PC-9 (cell line): Measurements from ENCODE around the gene MSL1. TPM values are rescaled to one million over a fixed set of nuclear protein-coding genes. Genes with fewer than 3 reads are reported as not detected.

ENCODE experiments used
- BruUV-seq: library from RNA; stranded (reverse); fragments of 400-500 nt; replicated peaks from 2 replicates; lab custom pipeline; 2021; lab: Mats Ljungman, UMichigan
- CTCF ChIA-PET: fragments of 300-600 bp; sonication (Branson Sonifier 250); formaldehyde crosslinking; loops from one replicate; lab custom pipeline; 2022; ENCODE audit warnings: antibody characterized with exemption; lab: Charles Lee
- POLR2A ChIA-PET: fragments of 300-600 bp; sonication (Branson Sonifier 250); formaldehyde crosslinking; loops from one replicate; lab custom pipeline; 2022; ENCODE audit warnings: antibody characterized with exemption; ENCODE audit not compliant: unreplicated experiment; lab: Charles Lee
- DNase-seq, 2 experiments: peaks; one replicate each; pipeline versions ENCODE4 v3.0.0 to v3.0.0-alpha.2; 2015 to 2022; ENCODE audit warnings: mixed read lengths in 1 of 2
- H2AFZ ChIP-seq: fragments of 200-600 bp; sonication (generic); 2 replicates; pipeline ENCODE4 v1.8.1; 2017; ENCODE audit warnings: antibody characterized with exemption
- H3F3A ChIP-seq: fragments of 200-600 bp; sonication (generic); 2 replicates; pipeline ENCODE4 v1.8.1; 2017; ENCODE audit warnings: antibody characterized with exemption, mild to moderate bottlenecking, low read depth; ENCODE audit not compliant: insufficient read depth
- H3K27ac ChIP-seq: fragments of 200-600 bp; sonication (generic); 2 replicates; pipeline ENCODE4 v1.6.1; 2016; ENCODE audit warnings: mixed run types
- H3K27me3 ChIP-seq: fragments of 200-600 bp; sonication (generic); 2 replicates; pipeline ENCODE4 v1.6.1; 2016; ENCODE audit warnings: low read depth, mixed run types; ENCODE audit not compliant: insufficient read depth
- H3K36me3 ChIP-seq: fragments of 200-600 bp; sonication (generic); 2 replicates; pipeline ENCODE4 v1.6.1; 2016; ENCODE audit warnings: low read depth, mixed run types
- H3K4me1 ChIP-seq: fragments of 200-600 bp; sonication (generic); replicated peaks from 2 replicates; pipeline ENCODE4 v1.6.1; 2016; ENCODE audit warnings: mixed run types; ENCODE audit not compliant: insufficient read depth
- H3K4me2 ChIP-seq: fragments of 200-600 bp; sonication (generic); 2 replicates; pipeline ENCODE4 v1.6.1; 2017; ENCODE audit warnings: mixed run types
- H3K4me3 ChIP-seq: fragments of 200-600 bp; sonication (generic); 2 replicates; pipeline ENCODE4 v1.6.1; 2016; ENCODE audit warnings: mixed run types
- H3K79me2 ChIP-seq: fragments of 200-600 bp; sonication (generic); 2 replicates; pipeline ENCODE4 v1.6.1; 2017; ENCODE audit warnings: low read depth, mixed run types
- H3K9me2 ChIP-seq: fragments of 200-600 bp; sonication (generic); 2 replicates; pipeline ENCODE4 v1.8.1; 2017; ENCODE audit warnings: mild to moderate bottlenecking; ENCODE audit not compliant: insufficient read depth
- H3K9me3 ChIP-seq: fragments of 200-600 bp; sonication (generic); 2 replicates; pipeline ENCODE4 v1.8.1; 2016; ENCODE audit warnings: low read depth; ENCODE audit not compliant: insufficient read depth
- H4K20me1 ChIP-seq: fragments of 200-600 bp; sonication (generic); 2 replicates; pipeline ENCODE4 v1.8.1; 2017; ENCODE audit not compliant: insufficient read depth
- EZH2 ChIP-seq: fragments of 200-600 bp; sonication (generic); IDR thresholded peaks from 2 replicates; pipeline ENCODE4 v1.8.0; 2017; ENCODE audit warnings: antibody characterized with exemption, low read depth
- intact Hi-C: fragments of 100-400 bp; cut with micrococcal nuclease; formaldehyde crosslinking; loops from one replicate; pipeline ENCODE4 v1.10.0; 2022; ENCODE audit not compliant: unreplicated experiment
- total RNA-seq: library from RNA; stranded (reverse); gene quantifications from 2 replicates; pipeline ENCODE4 v1.2.3, GENCODE V29; 2021
- TF ChIP-seq, protein P1 (sequence below): fragments of 200-600 bp; sonication (generic); conservative IDR thresholded peaks from 2 replicates; pipeline ENCODE4 v1.6.1; 2017; ENCODE audit warnings: mixed run types, antibody characterized with exemption, mild to moderate bottlenecking, moderate library complexity

MSL1 gene
- total RNA-seq, 1 experiment from 2014 or later = 61.8 TPM

DNA sequence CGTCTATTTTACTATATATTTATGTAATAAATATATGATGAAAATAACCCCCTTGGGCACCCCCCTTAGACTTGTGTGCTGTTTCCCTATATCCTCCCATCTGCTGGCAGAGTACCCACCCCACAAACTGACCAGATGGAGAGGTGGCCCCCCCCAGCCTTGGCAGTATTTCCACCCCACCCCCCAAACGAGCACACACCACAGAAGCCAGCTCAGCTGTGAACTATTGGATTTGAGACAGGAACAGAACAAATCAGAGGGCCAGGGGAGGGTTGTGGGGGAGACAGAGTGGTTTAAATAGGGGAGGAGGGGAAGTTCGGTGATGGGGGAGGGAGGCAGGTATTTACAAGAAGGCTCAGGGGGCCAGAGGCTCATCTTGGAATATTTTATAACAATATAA, 29.2 kb upstream of the MSL1 start:
- ChIA-PET CTCF (interaction anchor here (0.6 kb wide), 1 partner anchor 79 kb away, joined by 3 read pairs; no protein-coding TSS in a partner anchor), POLR2A (no interaction called here)
- no peak overlapping the region for H3K4me2 ChIP-seq
- H3K4me3 ChIP-seq = no peak overlapping the region
- no peaks in the 10 kb centered on the region for H3K9me2 ChIP-seq
- peaks cover 3% of the 10 kb centered on the region; the same call in 1 of the 2 replicates for H3K79me2 ChIP-seq
- no peak overlapping the region for H3K27ac ChIP-seq
- H2AFZ ChIP-seq = no peak overlapping the region
- no peak for DNase-seq
- H3F3A ChIP-seq = no peaks in the 10 kb centered on the region; the same call in 1 of the 2 replicates
- no TSS peak for BruUV-seq
- TF ChIP-seq, protein P1, sequence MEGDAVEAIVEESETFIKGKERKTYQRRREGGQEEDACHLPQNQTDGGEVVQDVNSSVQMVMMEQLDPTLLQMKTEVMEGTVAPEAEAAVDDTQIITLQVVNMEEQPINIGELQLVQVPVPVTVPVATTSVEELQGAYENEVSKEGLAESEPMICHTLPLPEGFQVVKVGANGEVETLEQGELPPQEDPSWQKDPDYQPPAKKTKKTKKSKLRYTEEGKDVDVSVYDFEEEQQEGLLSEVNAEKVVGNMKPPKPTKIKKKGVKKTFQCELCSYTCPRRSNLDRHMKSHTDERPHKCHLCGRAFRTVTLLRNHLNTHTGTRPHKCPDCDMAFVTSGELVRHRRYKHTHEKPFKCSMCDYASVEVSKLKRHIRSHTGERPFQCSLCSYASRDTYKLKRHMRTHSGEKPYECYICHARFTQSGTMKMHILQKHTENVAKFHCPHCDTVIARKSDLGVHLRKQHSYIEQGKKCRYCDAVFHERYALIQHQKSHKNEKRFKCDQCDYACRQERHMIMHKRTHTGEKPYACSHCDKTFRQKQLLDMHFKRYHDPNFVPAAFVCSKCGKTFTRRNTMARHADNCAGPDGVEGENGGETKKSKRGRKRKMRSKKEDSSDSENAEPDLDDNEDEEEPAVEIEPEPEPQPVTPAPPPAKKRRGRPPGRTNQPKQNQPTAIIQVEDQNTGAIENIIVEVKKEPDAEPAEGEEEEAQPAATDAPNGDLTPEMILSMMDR = no peak
- H3K27me3 ChIP-seq = no peaks in the 10 kb centered on the region
- H4K20me1 ChIP-seq = no peaks in the 10 kb centered on the region
- H3K9me3 ChIP-seq = no peaks in the 10 kb centered on the region
- H3K4me1 ChIP-seq = peaks cover 2% of the 10 kb centered on the region; the same call in 1 of the 2 replicates
- intact Hi-C loops = no loop called here
- H3K36me3 ChIP-seq = peaks cover 14% of the 10 kb centered on the region

DNA sequence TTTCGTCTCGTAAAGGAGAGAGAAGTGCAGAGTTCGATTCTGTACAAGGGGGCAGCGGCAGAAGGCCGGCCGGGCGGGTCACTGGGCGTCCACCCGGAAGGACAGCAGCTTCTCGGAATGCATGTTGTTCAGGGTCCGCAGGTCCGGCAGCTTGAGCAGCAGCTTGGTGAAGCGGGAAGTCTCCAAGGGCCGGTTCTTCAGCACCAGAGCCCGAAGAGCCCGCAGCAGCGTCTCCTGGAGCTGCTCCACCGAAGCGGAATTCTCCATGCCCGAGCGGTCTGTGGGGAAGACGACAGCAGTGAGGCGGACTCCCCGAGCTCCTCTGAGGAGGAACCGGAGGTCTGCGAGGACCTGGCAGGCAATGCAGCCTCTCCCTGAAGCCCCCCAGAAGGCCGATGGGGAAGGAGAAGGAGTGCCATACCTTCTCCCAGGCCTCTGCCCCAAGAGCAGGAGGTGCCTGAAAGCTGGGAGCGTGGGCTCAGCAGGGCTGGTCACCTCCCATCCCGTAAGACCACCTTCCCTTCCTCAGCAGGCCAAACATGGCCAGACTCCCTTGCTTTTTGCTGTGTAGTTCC, 28.7 kb upstream of the MSL1 start:
- Histone ChIP-seq H3K9me2 (no peaks in the 10 kb centered on the region), H3F3A (peaks cover 4% of the 10 kb centered on the region; the same call in 1 of the 2 replicates), H2AFZ (no peak overlapping the region), H3K36me3 (peaks cover 14% of the 10 kb centered on the region), H3K9me3 (no peaks in the 10 kb centered on the region), H3K27ac (no peak overlapping the region), H3K27me3 (no peaks in the 10 kb centered on the region), H3K4me2 (no peak overlapping the region), H4K20me1 (no peaks in the 10 kb centered on the region), H3K4me1 (peaks cover 7% of the 10 kb centered on the region), H3K79me2 (peaks cover 8% of the 10 kb centered on the region; the same call in 1 of the 2 replicates), H3K4me3 (no peak overlapping the region)
- CTCF ChIA-PET = interaction anchor here (0.6 kb wide), 1 partner anchor 80 kb away, joined by 3 read pairs; no protein-coding TSS in a partner anchor
- TF ChIP-seq, protein P1 = no peak
- TF ChIP-seq EZH2 = no peak
- intact Hi-C loops = no loop called here
- POLR2A ChIA-PET = no interaction called here
- no TSS peak for BruUV-seq
- no peak for DNase-seq

DNA sequence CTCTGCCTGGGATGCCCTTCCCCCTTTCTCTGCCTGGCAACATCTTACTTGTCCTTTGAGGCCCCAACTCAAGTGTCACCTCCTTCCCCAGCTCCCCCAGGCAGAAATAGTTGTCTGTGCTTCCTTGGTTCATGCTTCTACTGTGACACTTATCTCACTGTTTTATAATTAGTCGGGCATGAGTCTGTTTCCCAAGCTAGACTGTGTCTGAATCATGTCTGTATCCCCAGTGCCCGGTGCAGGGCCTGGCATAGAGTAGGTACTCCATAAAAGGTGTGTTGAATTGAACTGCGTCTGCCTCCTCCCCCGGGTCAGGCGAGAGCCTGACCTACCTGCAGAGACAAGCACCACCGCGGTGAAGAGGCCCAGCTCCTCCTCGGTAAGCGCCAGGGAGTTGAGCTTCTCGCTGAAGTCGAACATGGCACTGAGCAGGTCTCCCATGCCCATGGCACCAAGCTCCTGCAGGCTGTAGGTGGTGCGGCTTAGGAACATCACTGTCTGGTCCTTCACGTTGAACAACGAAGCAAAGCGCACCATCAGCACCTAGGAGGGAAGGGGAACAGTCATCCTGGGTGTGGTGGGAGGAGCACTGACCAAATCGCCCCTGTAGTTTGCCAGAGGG, 28.1 kb upstream of the MSL1 start:
- ChIA-PET CTCF (no interaction called here), POLR2A (no interaction called here)
- H3K27me3 ChIP-seq = no peaks in the 10 kb centered on the region
- peaks cover 13% of the 10 kb centered on the region for H3K4me1 ChIP-seq
- H3F3A ChIP-seq = peaks cover 10% of the 10 kb centered on the region; the same call in 1 of the 2 replicates
- peaks cover 14% of the 10 kb centered on the region for H3K79me2 ChIP-seq
- no peak for TF ChIP-seq EZH2
- TF ChIP-seq, protein P1 = no peak
- peaks cover 14% of the 10 kb centered on the region for H3K36me3 ChIP-seq
- no peaks in the 10 kb centered on the region for H3K9me2 ChIP-seq
- H2AFZ ChIP-seq = no peak overlapping the region
- no peak overlapping the region for H3K4me3 ChIP-seq
- no peaks in the 10 kb centered on the region for H3K9me3 ChIP-seq
- H3K27ac ChIP-seq = no peak overlapping the region
- intact Hi-C loops = no loop called here
- no peaks in the 10 kb centered on the region for H4K20me1 ChIP-seq
- DNase-seq = no peak
- H3K4me2 ChIP-seq = no peak overlapping the region
- BruUV-seq = no TSS peak
